GM12878 (cell line): ENCODE measurements around the gene PIEZO2. TPM values are rescaled to one million over a fixed set of nuclear protein-coding genes. Genes with fewer than 3 reads are reported as not detected.

Experiments used
- BHLHE40 ChIP-seq, 2 experiments: fragments of 450-650 bp in 1 of 2; IDR thresholded peaks; 2 replicates each; pipeline ENCODE4 v1.6.1; 2011 to 2017; ENCODE audit warnings: low read depth in 2 of 2, borderline replicate concordance in 1 of 2, improper control_type of control experiment in 1 of 2, low read length in 1 of 2, mild to moderate bottlenecking in 1 of 2
- BRCA1 ChIP-seq: IDR thresholded peaks from 2 replicates; pipeline ENCODE4 v1.6.1; 2011; ENCODE audit warnings: low read depth, low read length, improper control_type of control experiment
- CBX5 ChIP-seq: sonication (generic); IDR thresholded peaks from 2 replicates; pipeline ENCODE4 v1.6.1; 2016; ENCODE audit warnings: low read depth, moderate library complexity, mild to moderate bottlenecking, inconsistent platforms
- ELK1 ChIP-seq: IDR thresholded peaks from 2 replicates; pipeline ENCODE4 v1.6.1; 2012; ENCODE audit warnings: low read depth, low read length, improper control_type of control experiment
- ESRRA ChIP-seq: IDR thresholded peaks from 2 replicates; pipeline ENCODE4 v1.6.1; 2012; ENCODE audit warnings: mild to moderate bottlenecking, low read length, improper control_type of control experiment
- EZH2 ChIP-seq: IDR thresholded peaks from 2 replicates; pipeline ENCODE4 v1.6.1; 2012; ENCODE audit warnings: low read depth, mild to moderate bottlenecking, control low read depth, inconsistent platforms, low read length, borderline replicate concordance; ENCODE audit not compliant: control insufficient read depth
- GATAD2B ChIP-seq: fragments of 450-650 bp; conservative IDR thresholded peaks from 2 replicates; pipeline ENCODE4 v1.6.1; 2017; ENCODE audit warnings: low read depth, mild to moderate bottlenecking, moderate library complexity
- HDAC6 ChIP-seq: fragments of 200-600 bp; sonication (generic); IDR thresholded peaks from one replicate; pipeline ENCODE4 v1.8.0; 2017; ENCODE audit warnings: antibody characterized with exemption; ENCODE audit not compliant: unreplicated experiment
- MTA3 ChIP-seq: IDR thresholded peaks from 2 replicates; pipeline ENCODE4 v1.6.1; 2012; ENCODE audit warnings: low read length, inconsistent platforms, borderline replicate concordance
- PAX8 ChIP-seq: fragments of 450-650 bp; IDR thresholded peaks from 2 replicates; pipeline ENCODE4 v1.6.1; 2017; ENCODE audit warnings: mild to moderate bottlenecking, moderate library complexity
- SREBF1 ChIP-seq: IDR thresholded peaks from 2 replicates; pipeline ENCODE4 v1.6.1; 2012; ENCODE audit warnings: mild to moderate bottlenecking, low read length
- TCF12 ChIP-seq: IDR thresholded peaks from 2 replicates; pipeline ENCODE4 v1.6.1; 2011; ENCODE audit warnings: low read depth, mild to moderate bottlenecking, low read length
- YY1 ChIP-seq: IDR thresholded peaks from 2 replicates; pipeline ENCODE4 v1.6.1; 2011; ENCODE audit warnings: low read depth, mild to moderate bottlenecking, low read length
- ZBTB4 ChIP-seq: fragments of 450-650 bp; formaldehyde crosslinking; IDR thresholded peaks from 2 replicates; pipeline ENCODE4 v1.4.0; 2022; ENCODE audit warnings: mild to moderate bottlenecking, moderate library complexity
- ZNF217 ChIP-seq: fragments of 450-650 bp; IDR thresholded peaks from 2 replicates; pipeline ENCODE4 v1.6.1; 2017; ENCODE audit warnings: antibody characterized with exemption, mild to moderate bottlenecking
- polyA plus RNA-seq, 11 experiments: library from polyadenylated mRNA; depleted of rRNA in 4 of 11; unstranded in 6 of 11; stranded (reverse) in 5 of 11; fragments of >200 nt; fragmentation: Nextera tagmentation in 4 of 11; fragmentation: Illumina TruSeq in 1 of 11; extraction: Ambion mirVana in 4 of 11; extraction: Trizol in 1 of 11; gene quantifications; 1 replicate in 1 of 11; 2 replicates in 10 of 11; pipeline versions ENCODE4 v1.2.1 to v1.2.3, GENCODE V29; 2011 to 2016; ENCODE audit warnings: inconsistent platforms in 2 of 11, missing spikeins in 2 of 11, low read depth in 1 of 11
- total RNA-seq, 4 experiments: library from RNA; depleted of rRNA in 3 of 4; stranded (reverse); fragments of >200 nt in 3 of 4; fragmentation: Illumina TruSeq in 1 of 4; extraction: Trizol in 1 of 4; gene quantifications; 2 replicates each; pipeline versions ENCODE4 v1.2.1 to v1.2.3, GENCODE V29; 2013 to 2021
- TF ChIP-seq, protein P1 (sequence below): fragments of 450-650 bp; IDR thresholded peaks from 2 replicates; pipeline ENCODE4 v1.6.1; 2017; ENCODE audit warnings: mild to moderate bottlenecking, moderate library complexity
- TF ChIP-seq, protein P2 (sequence below): fragments of 450-650 bp; IDR thresholded peaks from 2 replicates; pipeline ENCODE4 v1.6.1; 2017; ENCODE audit warnings: mild to moderate bottlenecking
- TF ChIP-seq, protein P3 (sequence below): IDR thresholded peaks from 2 replicates; pipeline ENCODE4 v1.6.1; 2011; ENCODE audit warnings: borderline replicate concordance, low read depth, mild to moderate bottlenecking, moderate library complexity, mixed read lengths, low read length; ENCODE audit not compliant: insufficient read depth; ENCODE audit errors: extremely low read length

Gene PIEZO2
- total and polyA plus RNA-seq, 10 of the 15 experiments (the other 5 are each of a cell fraction or from before 2014, with no cell fraction given): 6.7 to 42.3 (median 27.4) TPM

GRCh38 chr18:10928772-10929373, 220.5 kb downstream of the PIEZO2 start (continued):
- TF ChIP-seq, protein P1, sequence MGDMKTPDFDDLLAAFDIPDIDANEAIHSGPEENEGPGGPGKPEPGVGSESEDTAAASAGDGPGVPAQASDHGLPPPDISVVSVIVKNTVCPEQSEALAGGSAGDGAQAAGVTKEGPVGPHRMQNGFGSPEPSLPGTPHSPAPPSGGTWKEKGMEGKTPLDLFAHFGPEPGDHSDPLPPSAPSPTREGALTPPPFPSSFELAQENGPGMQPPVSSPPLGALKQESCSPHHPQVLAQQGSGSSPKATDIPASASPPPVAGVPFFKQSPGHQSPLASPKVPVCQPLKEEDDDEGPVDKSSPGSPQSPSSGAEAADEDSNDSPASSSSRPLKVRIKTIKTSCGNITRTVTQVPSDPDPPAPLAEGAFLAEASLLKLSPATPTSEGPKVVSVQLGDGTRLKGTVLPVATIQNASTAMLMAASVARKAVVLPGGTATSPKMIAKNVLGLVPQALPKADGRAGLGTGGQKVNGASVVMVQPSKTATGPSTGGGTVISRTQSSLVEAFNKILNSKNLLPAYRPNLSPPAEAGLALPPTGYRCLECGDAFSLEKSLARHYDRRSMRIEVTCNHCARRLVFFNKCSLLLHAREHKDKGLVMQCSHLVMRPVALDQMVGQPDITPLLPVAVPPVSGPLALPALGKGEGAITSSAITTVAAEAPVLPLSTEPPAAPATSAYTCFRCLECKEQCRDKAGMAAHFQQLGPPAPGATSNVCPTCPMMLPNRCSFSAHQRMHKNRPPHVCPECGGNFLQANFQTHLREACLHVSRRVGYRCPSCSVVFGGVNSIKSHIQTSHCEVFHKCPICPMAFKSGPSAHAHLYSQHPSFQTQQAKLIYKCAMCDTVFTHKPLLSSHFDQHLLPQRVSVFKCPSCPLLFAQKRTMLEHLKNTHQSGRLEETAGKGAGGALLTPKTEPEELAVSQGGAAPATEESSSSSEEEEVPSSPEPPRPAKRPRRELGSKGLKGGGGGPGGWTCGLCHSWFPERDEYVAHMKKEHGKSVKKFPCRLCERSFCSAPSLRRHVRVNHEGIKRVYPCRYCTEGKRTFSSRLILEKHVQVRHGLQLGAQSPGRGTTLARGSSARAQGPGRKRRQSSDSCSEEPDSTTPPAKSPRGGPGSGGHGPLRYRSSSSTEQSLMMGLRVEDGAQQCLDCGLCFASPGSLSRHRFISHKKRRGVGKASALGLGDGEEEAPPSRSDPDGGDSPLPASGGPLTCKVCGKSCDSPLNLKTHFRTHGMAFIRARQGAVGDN: peak; percentile 46; the same call in 1 of the 2 replicates
- TF ChIP-seq HDAC6 (no peak), EZH2 (no peak), TCF12 (peak; percentile 98), GATAD2B (no peak), ZBTB4 (CRISPR knock-in tag) (no peak), ELK1 (no peak), ZNF217 (0 out of 2 replicates have a peak, but pooled peaks have one; percentile 51), CBX5 (peak; percentile 89; the same call in 1 of the 2 replicates), SREBF1 (no peak), BHLHE40 (IDR thresholded peaks at IDR 0.05; ENCODE audit: borderline replicate concordance in 1 of 2, low read depth in 2 of 2, low read length in 1 of 2) (peak; percentile 85 to 91), MTA3 (peak; percentile 84), PAX8 (no peak), BRCA1 (no peak), ESRRA (no peak), YY1 (peak; percentile 44)
- TF ChIP-seq, protein P2, sequence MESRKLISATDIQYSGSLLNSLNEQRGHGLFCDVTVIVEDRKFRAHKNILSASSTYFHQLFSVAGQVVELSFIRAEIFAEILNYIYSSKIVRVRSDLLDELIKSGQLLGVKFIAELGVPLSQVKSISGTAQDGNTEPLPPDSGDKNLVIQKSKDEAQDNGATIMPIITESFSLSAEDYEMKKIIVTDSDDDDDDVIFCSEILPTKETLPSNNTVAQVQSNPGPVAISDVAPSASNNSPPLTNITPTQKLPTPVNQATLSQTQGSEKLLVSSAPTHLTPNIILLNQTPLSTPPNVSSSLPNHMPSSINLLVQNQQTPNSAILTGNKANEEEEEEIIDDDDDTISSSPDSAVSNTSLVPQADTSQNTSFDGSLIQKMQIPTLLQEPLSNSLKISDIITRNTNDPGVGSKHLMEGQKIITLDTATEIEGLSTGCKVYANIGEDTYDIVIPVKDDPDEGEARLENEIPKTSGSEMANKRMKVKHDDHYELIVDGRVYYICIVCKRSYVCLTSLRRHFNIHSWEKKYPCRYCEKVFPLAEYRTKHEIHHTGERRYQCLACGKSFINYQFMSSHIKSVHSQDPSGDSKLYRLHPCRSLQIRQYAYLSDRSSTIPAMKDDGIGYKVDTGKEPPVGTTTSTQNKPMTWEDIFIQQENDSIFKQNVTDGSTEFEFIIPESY: no peak
- TF ChIP-seq, protein P3, sequence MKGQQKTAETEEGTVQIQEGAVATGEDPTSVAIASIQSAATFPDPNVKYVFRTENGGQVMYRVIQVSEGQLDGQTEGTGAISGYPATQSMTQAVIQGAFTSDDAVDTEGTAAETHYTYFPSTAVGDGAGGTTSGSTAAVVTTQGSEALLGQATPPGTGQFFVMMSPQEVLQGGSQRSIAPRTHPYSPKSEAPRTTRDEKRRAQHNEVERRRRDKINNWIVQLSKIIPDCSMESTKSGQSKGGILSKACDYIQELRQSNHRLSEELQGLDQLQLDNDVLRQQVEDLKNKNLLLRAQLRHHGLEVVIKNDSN: no peak
